ENCODE data around the gene PID1. TPM values are rescaled to one million over a fixed set of nuclear protein-coding genes. Genes with fewer than 3 reads are reported as not detected.

The PID1 gene
- total and polyA plus RNA-seq, 2 donors (not counting 1 experiment from before 2014, with no cell fraction given): 0.10 TPM; not detected in 1

GRCh38 chr2:229073935-229074334, 197.2 kb downstream of the PID1 start:
- Histone ChIP-seq H3K27ac (ENCODE audit: low read length in 2 of 2) (no peak overlapping the region), H3K4me2 (replicated peaks; ENCODE audit: low read depth, low read length, poor library complexity, severe bottlenecking) (no peak overlapping the region), H3K9me3 (ENCODE audit: control extremely low read depth in 1 of 3, control insufficient read depth in 2 of 3, insufficient read depth in 1 of 3, low read length in 2 of 3) (no peaks in the 10 kb centered on the region), H2AFZ (ENCODE audit: insufficient read depth, low read depth, low read length, poor library complexity, severe bottlenecking) (no peak overlapping the region), H3K9ac (ENCODE audit: low read length) (no peak overlapping the region), H3K27me3 (replicated peaks in 1 of 4; ENCODE audit: control extremely low read depth in 1 of 4, control insufficient read depth in 3 of 4, insufficient read depth in 4 of 4, low read length in 3 of 4) (no peaks in the 10 kb centered on the region), H3K4me3 (ENCODE audit: control extremely low read depth in 1 of 5, extremely low read depth in 1 of 5, insufficient read depth in 1 of 5, low read depth in 2 of 5, low read length in 4 of 5) (no peak overlapping the region), H4K20me1 (ENCODE audit: control insufficient read depth, insufficient read depth, low read length, poor library complexity, severe bottlenecking) (no peaks in the 10 kb centered on the region), H3K36me3 (replicated peaks in 1 of 2; ENCODE audit: control extremely low read depth in 1 of 2, control insufficient read depth in 1 of 2, extremely low read depth in 1 of 2, insufficient read depth in 2 of 2, low read length in 1 of 2) (no peaks in the 10 kb centered on the region), H3K4me1 (ENCODE audit: control insufficient read depth in 2 of 2, insufficient read depth in 2 of 2, low read length in 2 of 2) (no peaks in the 10 kb centered on the region), H3K79me2 (ENCODE audit: control insufficient read depth, insufficient read depth, low read length) (no peaks in the 10 kb centered on the region)
- Mint-ChIP-seq H3K9me3 (ENCODE audit: insufficient read depth) (peaks cover 6% of the 10 kb centered on the region), H3K27ac (no peak overlapping the region), H3K4me3 (no peak overlapping the region), H3K4me1 (no peaks in the 10 kb centered on the region), H3K27me3 (no peaks in the 10 kb centered on the region)
- intact Hi-C loops (cut with micrococcal nuclease): no loop called here
- TF ChIP-seq EZH2 (IDR thresholded peaks at IDR 0.05; ENCODE audit: borderline replicate concordance, insufficient read depth, low read depth, low read length, poor library complexity, severe bottlenecking): no peak
- TF ChIP-seq CTCF (IDR thresholded peaks at IDR 0.05): no peak
- ChIA-PET POLR2A (no interaction called here), CTCF (interaction anchor here (0.6 kb wide), 1 partner anchor 34 kb away, joined by 4 read pairs; no protein-coding TSS in a partner anchor)
- no peak for DNase-seq
- no CpG with 5 or more reads among the region's 2 CpGs for WGBS (ENCODE audit: insufficient coverage)
- no peak for ATAC-seq (ENCODE audit: low read depth)

DNA sequence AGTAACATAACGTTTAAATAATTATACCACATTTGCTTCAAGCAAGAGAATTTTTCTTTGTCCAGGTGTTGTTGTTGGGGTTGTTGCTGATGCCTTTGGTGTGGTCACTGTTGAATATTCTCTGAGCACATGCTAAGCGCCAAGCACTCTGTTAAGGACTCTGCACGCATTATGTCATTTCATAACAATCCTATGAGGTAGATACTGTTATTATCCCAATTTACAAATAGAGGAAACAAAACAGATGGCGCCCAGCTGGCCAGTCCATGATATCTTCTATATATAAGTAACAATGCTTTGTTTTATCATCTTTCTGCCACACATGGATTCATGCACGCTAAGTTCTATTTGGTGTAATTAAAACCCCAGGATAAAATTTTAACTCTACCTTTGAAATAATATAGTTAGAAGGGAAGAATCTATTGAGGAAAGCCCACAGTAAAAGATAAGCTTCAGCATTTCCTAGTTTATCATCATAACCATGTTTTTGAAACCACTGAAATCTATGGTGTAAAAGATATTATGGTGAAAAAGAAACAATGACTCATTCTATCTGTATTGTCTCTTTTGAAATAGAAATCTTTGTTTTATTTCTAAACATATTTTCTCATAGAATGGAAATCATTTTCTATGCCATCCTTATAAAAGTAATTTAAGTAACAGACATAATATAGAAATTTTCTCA, 199.7 kb downstream of the PID1 start:
- Histone ChIP-seq H3K9ac (ENCODE audit: low read length) (no peak overlapping the region), H3K9me3 (ENCODE audit: control extremely low read depth in 1 of 3, control insufficient read depth in 2 of 3, insufficient read depth in 1 of 3, low read length in 2 of 3) (peaks cover 0 to 7% (median 0%) of the 10 kb centered on the region in 3 donors), H3K36me3 (replicated peaks in 1 of 2; ENCODE audit: control extremely low read depth in 1 of 2, control insufficient read depth in 1 of 2, extremely low read depth in 1 of 2, insufficient read depth in 2 of 2, low read length in 1 of 2) (no peaks in the 10 kb centered on the region), H2AFZ (ENCODE audit: insufficient read depth, low read depth, low read length, poor library complexity, severe bottlenecking) (no peak overlapping the region), H3K27ac (ENCODE audit: low read length in 2 of 2) (no peak overlapping the region), H3K4me2 (replicated peaks; ENCODE audit: low read depth, low read length, poor library complexity, severe bottlenecking) (no peak overlapping the region), H3K4me3 (ENCODE audit: control extremely low read depth in 1 of 5, extremely low read depth in 1 of 5, insufficient read depth in 1 of 5, low read depth in 2 of 5, low read length in 4 of 5) (no peak overlapping the region), H3K27me3 (replicated peaks in 1 of 4; ENCODE audit: control extremely low read depth in 1 of 4, control insufficient read depth in 3 of 4, insufficient read depth in 4 of 4, low read length in 3 of 4) (no peaks in the 10 kb centered on the region), H3K79me2 (ENCODE audit: control insufficient read depth, insufficient read depth, low read length) (no peaks in the 10 kb centered on the region), H4K20me1 (ENCODE audit: control insufficient read depth, insufficient read depth, low read length, poor library complexity, severe bottlenecking) (no peaks in the 10 kb centered on the region), H3K4me1 (ENCODE audit: control insufficient read depth in 2 of 2, insufficient read depth in 2 of 2, low read length in 2 of 2) (no peaks in the 10 kb centered on the region)
- Mint-ChIP-seq H3K27ac (no peak overlapping the region), H3K9me3 (ENCODE audit: insufficient read depth) (peaks cover 9% of the 10 kb centered on the region), H3K27me3 (no peaks in the 10 kb centered on the region), H3K4me1 (no peaks in the 10 kb centered on the region), H3K4me3 (no peak overlapping the region)
- ATAC-seq (ENCODE audit: low read depth): no peak
- intact Hi-C loops (cut with micrococcal nuclease): no loop called here
- ChIA-PET CTCF (interaction anchor here (1.2 kb wide), 1 partner anchor 8 kb away, joined by 3 read pairs; no protein-coding TSS in a partner anchor), POLR2A (no interaction called here)
- DNase-seq: no peak
- no peak for TF ChIP-seq CTCF (IDR thresholded peaks at IDR 0.05)
- no peak for TF ChIP-seq EZH2 (IDR thresholded peaks at IDR 0.05; ENCODE audit: borderline replicate concordance, insufficient read depth, low read depth, low read length, poor library complexity, severe bottlenecking)
- WGBS (ENCODE audit: insufficient coverage): no CpG with 5 or more reads among the region's 5 CpGs
